ENCODE results near the gene CRKL. TPM values are rescaled to one million over a fixed set of nuclear protein-coding genes. Genes with fewer than 3 reads are reported as not detected.

CRKL gene
- total and polyA plus RNA-seq, 2 of the 4 experiments (the other 2 are of a cell fraction): 20.6 to 35.5 TPM

GRCh38 chr22:20953668-20954500, 36.7 kb downstream of the CRKL start:
- DNase-seq (peak; percentile 47), ATAC-seq (ENCODE audit: low read depth) (no peak)
- intact Hi-C loops (cut with micrococcal nuclease) (loop anchor here (10.0 kb wide), 2 partner anchors 69 to 149 kb away; no protein-coding TSS in a partner anchor), in situ Hi-C loops (cut with MboI; ENCODE audit: low sequenced_read_pairs) (no loop called here), dilution Hi-C loops (cut with HindIII; ENCODE audit: low sequenced_read_pairs, unreplicated experiment) (no loop called here)
- Histone ChIP-seq H3K56ac (ENCODE audit: extremely low read depth, insufficient read depth, low read length) (no peak overlapping the region), H2BK5ac (ENCODE audit: low read depth, low read length, poor library complexity, severe bottlenecking) (no peak overlapping the region), H2BK15ac (ENCODE audit: low read depth, low read length) (no peak overlapping the region), H3K79me1 (ENCODE audit: low read depth in 1 of 2, low read length in 2 of 2) (peaks cover 27 to 72% of the 10 kb centered on the region in 2 experiments), H3K9me3 (ENCODE audit: control insufficient read depth, insufficient read depth, low read length) (no peaks in the 10 kb centered on the region), H2AK5ac (ENCODE audit: low read depth, low read length) (no peak overlapping the region), H3K9me1 (ENCODE audit: insufficient read depth, low read length) (peaks cover 22% of the 10 kb centered on the region), H3K27ac (ENCODE audit: insufficient read depth, low read length) (peak overlapping the region; percentile 50; the same call in 1 of the 2 replicates), H4K5ac (ENCODE audit: low read depth, low read length) (no peak overlapping the region), H2AFZ (replicated peaks; ENCODE audit: low read length, poor library complexity) (no peak overlapping the region), H3K4me2 (ENCODE audit: low read depth, low read length) (no peak overlapping the region), H3K14ac (replicated peaks; ENCODE audit: low read depth, low read length) (no peak overlapping the region), H3K36me3 (ENCODE audit: control insufficient read depth, insufficient read depth, low read length) (peaks cover 39% of the 10 kb centered on the region), H4K91ac (ENCODE audit: insufficient read depth, low read depth, low read length) (0 out of 2 replicates have a peak overlapping the region, but pooled peaks have one; percentile 36), H2BK120ac (ENCODE audit: low read depth, low read length) (no peak overlapping the region), H3K4me3 (ENCODE audit: insufficient read depth, low read depth, low read length) (no peak overlapping the region), H3K4me1 (ENCODE audit: control insufficient read depth, insufficient read depth, low read length) (peaks cover 6% of the 10 kb centered on the region; the same call in 1 of the 2 replicates), H3K27me3 (ENCODE audit: control insufficient read depth, insufficient read depth, low read length) (no peaks in the 10 kb centered on the region), H3K18ac (ENCODE audit: low read depth, low read length) (no peak overlapping the region), H3K23ac (ENCODE audit: low read depth, low read length) (no peak overlapping the region), H2AK9ac (replicated peaks; ENCODE audit: low read depth, low read length, poor library complexity) (no peak overlapping the region), H4K20me1 (ENCODE audit: insufficient read depth, low read length) (peaks cover 56% of the 10 kb centered on the region), H3K4ac (ENCODE audit: low read depth, low read length) (peak overlapping the region; percentile 41; the same call in 1 of the 2 replicates), H2BK20ac (ENCODE audit: low read depth, low read length) (no peak overlapping the region), H4K8ac (ENCODE audit: low read depth in 2 of 2, low read length in 2 of 2) (no peak overlapping the region), H3K9ac (ENCODE audit: low read depth, low read length) (no peak overlapping the region)
- POLR2A ChIA-PET (ENCODE audit: unreplicated experiment): no interaction called here
- BruUV-seq (replicated peaks): no TSS peak
- CTCF ChIA-PET: interaction anchor here (0.5 kb wide), 1 partner anchor 9 kb away, joined by 5 read pairs; no protein-coding TSS in a partner anchor
- 100% methylated on average over 1 of the region's 8 CpGs; no CpG with 5 or more reads in 1 of the 2 experiments for WGBS, 2 experiments (ENCODE audit: extremely low coverage in 2 of 2, insufficient read length in 1 of 2)
- TF ChIP-seq, protein P1, sequence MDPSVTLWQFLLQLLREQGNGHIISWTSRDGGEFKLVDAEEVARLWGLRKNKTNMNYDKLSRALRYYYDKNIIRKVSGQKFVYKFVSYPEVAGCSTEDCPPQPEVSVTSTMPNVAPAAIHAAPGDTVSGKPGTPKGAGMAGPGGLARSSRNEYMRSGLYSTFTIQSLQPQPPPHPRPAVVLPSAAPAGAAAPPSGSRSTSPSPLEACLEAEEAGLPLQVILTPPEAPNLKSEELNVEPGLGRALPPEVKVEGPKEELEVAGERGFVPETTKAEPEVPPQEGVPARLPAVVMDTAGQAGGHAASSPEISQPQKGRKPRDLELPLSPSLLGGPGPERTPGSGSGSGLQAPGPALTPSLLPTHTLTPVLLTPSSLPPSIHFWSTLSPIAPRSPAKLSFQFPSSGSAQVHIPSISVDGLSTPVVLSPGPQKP (IDR thresholded peaks at IDR 0.05; ENCODE audit: borderline replicate concordance, low read depth, low read length): no peak
- peak; percentile 84 for TF ChIP-seq CEBPB (IDR thresholded peaks at IDR 0.05; ENCODE audit: low read depth, low read length)

Measured in IMR-90 (cell line).